ENCODE measurements around the gene TDRD15. TPM values are rescaled to one million over a fixed set of nuclear protein-coding genes. Genes with fewer than 3 reads are reported as not detected.

TDRD15 gene
- total RNA-seq (not detected in 2 replicates), polyA plus RNA-seq (not detected in 2 replicates)

- no peaks in the 10 kb centered on the region for H3K36me3 ChIP-seq
- H3K4me3 ChIP-seq: no peak within 1 kb of the TSS
- H3K27ac ChIP-seq: no peak within 1 kb of the TSS
- H3K4me1 ChIP-seq (ENCODE audit: low read depth): no peaks in the 10 kb centered on the region
- TF ChIP-seq, protein P1, sequence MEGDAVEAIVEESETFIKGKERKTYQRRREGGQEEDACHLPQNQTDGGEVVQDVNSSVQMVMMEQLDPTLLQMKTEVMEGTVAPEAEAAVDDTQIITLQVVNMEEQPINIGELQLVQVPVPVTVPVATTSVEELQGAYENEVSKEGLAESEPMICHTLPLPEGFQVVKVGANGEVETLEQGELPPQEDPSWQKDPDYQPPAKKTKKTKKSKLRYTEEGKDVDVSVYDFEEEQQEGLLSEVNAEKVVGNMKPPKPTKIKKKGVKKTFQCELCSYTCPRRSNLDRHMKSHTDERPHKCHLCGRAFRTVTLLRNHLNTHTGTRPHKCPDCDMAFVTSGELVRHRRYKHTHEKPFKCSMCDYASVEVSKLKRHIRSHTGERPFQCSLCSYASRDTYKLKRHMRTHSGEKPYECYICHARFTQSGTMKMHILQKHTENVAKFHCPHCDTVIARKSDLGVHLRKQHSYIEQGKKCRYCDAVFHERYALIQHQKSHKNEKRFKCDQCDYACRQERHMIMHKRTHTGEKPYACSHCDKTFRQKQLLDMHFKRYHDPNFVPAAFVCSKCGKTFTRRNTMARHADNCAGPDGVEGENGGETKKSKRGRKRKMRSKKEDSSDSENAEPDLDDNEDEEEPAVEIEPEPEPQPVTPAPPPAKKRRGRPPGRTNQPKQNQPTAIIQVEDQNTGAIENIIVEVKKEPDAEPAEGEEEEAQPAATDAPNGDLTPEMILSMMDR (IDR thresholded peaks at IDR 0.05; ENCODE audit: low read depth, low read length): no peak
- no peaks in the 10 kb centered on the region for H3K27me3 ChIP-seq
- no peak for DNase-seq (ENCODE audit: low read depth in 1 of 2, low spot score in 1 of 2)
- H3K9me3 ChIP-seq (ENCODE audit: low read depth): no peaks in the 10 kb centered on the region
Measured at GRCh38 chr2:21123473-21124393, at the start of gene TDRD15. TSS of gene TDRD15 (plus strand) at chr2:21123968. CDS start at chr2:21137468, 13,500 bp downstream.

- Histone ChIP-seq H3K9me3 (ENCODE audit: low read depth) (no peaks in the 10 kb centered on the region), H3K4me1 (ENCODE audit: low read depth) (no peaks in the 10 kb centered on the region), H3K36me3 (no peaks in the 10 kb centered on the region), H3K27me3 (no peaks in the 10 kb centered on the region), H3K27ac (no peak overlapping the region), H3K4me3 (no peak overlapping the region)
- no peak for DNase-seq (ENCODE audit: low read depth in 1 of 2, low spot score in 1 of 2)
- TF ChIP-seq, protein P1 (IDR thresholded peaks at IDR 0.05; ENCODE audit: low read depth, low read length): no peak
Measured at GRCh38 chr2:21078296-21078695, 45.5 kb upstream of the TDRD15 start.

GRCh38 chr2:21083482-21083881 lies 40.3 kb upstream of the TDRD15 start:
- TF ChIP-seq, protein P1 (IDR thresholded peaks at IDR 0.05; ENCODE audit: low read depth, low read length): no peak
- H3K27me3 ChIP-seq: no peaks in the 10 kb centered on the region
- no peaks in the 10 kb centered on the region for H3K9me3 ChIP-seq (ENCODE audit: low read depth)
- H3K4me1 ChIP-seq (ENCODE audit: low read depth): no peaks in the 10 kb centered on the region
- H3K36me3 ChIP-seq: no peaks in the 10 kb centered on the region
- H3K4me3 ChIP-seq: no peak overlapping the region
- no peak overlapping the region for H3K27ac ChIP-seq
- no peak for DNase-seq (ENCODE audit: low read depth in 1 of 2, low spot score in 1 of 2)

GRCh38 chr2:21084401-21084800 lies 39.4 kb upstream of the TDRD15 start:
- H3K27me3 ChIP-seq: no peaks in the 10 kb centered on the region
- no peaks in the 10 kb centered on the region for H3K9me3 ChIP-seq (ENCODE audit: low read depth)
- H3K27ac ChIP-seq: no peak overlapping the region
- DNase-seq (ENCODE audit: low read depth in 1 of 2, low spot score in 1 of 2): no peak
- no peaks in the 10 kb centered on the region for H3K36me3 ChIP-seq
- no peak overlapping the region for H3K4me3 ChIP-seq
- H3K4me1 ChIP-seq (ENCODE audit: low read depth): no peaks in the 10 kb centered on the region
- TF ChIP-seq, protein P1 (IDR thresholded peaks at IDR 0.05; ENCODE audit: low read depth, low read length): no peak

DNA sequence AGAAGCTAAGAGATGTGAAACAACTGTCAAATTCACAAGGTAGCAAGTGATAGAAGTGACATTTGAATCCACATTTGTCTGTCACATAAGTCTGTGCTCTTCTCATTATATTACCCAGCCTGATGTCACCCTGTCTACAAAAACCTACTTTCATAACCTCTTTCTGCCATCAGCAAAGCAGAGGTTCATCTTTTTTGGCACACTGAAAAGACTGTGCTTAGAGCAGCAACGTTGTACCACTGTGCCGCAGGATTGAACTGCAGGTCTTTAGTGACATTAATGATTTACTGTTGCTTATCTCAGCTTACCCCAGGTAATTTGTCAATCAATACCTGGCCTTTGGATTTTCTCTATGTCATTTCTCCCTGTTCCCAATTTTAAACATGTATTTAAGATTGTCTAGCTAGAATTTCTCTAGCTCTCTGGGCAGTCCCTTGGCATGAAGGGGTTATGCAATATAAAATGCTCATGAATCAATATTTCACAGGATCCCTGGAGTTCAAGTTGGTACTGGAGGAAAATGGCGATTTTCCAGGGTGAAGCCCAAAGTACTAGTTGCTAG lies 31.4 kb upstream of the TDRD15 start:
- H3K4me3 ChIP-seq: no peak overlapping the region
- TF ChIP-seq, protein P1 (IDR thresholded peaks at IDR 0.05; ENCODE audit: low read depth, low read length): no peak
- H3K27me3 ChIP-seq: no peaks in the 10 kb centered on the region
- no peaks in the 10 kb centered on the region for H3K36me3 ChIP-seq
- no peaks in the 10 kb centered on the region for H3K9me3 ChIP-seq (ENCODE audit: low read depth)
- peaks cover 4% of the 10 kb centered on the region for H3K4me1 ChIP-seq (ENCODE audit: low read depth)
- DNase-seq (ENCODE audit: low read depth in 1 of 2, low spot score in 1 of 2): no peak
- no peak overlapping the region for H3K27ac ChIP-seq
